Measurements from ENCODE around the gene CIAO2A.

DNA sequence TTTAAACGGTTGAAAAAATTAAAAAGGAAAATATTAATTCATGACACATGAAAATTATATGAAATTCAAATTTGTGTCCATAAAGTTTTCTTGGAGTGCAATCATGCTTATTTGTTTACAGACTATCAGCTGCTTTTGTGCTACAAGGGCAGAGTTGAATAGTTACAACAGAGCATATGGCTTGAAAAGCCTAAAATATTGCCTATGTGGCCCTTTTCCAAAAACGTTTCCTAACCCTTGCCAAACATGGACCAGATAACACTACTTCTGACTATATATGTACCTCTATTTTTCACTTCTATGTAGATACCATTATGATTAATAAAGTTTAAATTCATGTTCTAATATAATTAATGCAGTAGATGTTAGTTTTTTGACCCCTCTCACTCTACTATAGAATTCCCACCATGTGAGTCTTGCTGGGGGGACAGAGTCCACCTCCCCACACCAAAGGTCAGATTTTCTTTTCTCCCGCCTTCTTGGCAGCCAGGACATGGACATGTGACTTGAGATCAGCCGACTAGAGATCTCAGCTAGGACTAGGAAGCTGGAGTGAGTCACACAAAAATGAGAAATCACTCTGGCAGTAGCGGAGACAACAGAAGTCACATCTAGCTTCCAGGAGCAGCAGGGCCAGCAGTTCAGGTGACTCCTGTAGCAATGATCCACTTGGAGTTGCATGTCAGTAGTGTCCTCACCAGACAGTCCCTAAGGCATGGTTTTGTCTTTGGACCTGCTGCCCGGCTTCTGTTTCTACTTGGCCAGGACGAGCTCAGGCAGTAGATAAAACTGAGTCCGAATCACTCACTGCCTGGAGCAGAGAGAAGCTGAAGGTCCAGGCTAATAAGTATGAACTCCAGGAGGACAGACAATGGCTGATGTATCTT is 22.4 kb downstream of the CIAO2A start:
- TF ChIP-seq POLR2A (IDR thresholded peaks at IDR 0.05) = no peak
- TF ChIP-seq, protein P1, sequence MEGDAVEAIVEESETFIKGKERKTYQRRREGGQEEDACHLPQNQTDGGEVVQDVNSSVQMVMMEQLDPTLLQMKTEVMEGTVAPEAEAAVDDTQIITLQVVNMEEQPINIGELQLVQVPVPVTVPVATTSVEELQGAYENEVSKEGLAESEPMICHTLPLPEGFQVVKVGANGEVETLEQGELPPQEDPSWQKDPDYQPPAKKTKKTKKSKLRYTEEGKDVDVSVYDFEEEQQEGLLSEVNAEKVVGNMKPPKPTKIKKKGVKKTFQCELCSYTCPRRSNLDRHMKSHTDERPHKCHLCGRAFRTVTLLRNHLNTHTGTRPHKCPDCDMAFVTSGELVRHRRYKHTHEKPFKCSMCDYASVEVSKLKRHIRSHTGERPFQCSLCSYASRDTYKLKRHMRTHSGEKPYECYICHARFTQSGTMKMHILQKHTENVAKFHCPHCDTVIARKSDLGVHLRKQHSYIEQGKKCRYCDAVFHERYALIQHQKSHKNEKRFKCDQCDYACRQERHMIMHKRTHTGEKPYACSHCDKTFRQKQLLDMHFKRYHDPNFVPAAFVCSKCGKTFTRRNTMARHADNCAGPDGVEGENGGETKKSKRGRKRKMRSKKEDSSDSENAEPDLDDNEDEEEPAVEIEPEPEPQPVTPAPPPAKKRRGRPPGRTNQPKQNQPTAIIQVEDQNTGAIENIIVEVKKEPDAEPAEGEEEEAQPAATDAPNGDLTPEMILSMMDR (IDR thresholded peaks at IDR 0.05 in 8 of 11, conservative IDR thresholded peaks at IDR 0.05 in 3 of 11) = no peak
- TF ChIP-seq POLR2AphosphoS5 (IDR thresholded peaks at IDR 0.05) = peak in 1 of 3 donors; percentile 38

Measured in spleen (tissue), 7 donors.